CD14-positive monocyte (primary cell): ENCODE data around the gene CLEC18B. TPM values are rescaled to one million over a fixed set of nuclear protein-coding genes. Genes with fewer than 3 reads are reported as not detected.

Source experiments
- DNase-seq, 3 donors: peaks; one replicate each; pipeline ENCODE4 v3.0.0-alpha.2; 2011 to 2022
- H2AFZ ChIP-seq: 2 replicates; pipeline ENCODE4 v1.6.0; 2012; ENCODE audit warnings: mild to moderate bottlenecking, low read depth, low read length, inconsistent platforms; ENCODE audit not compliant: insufficient read depth, poor library complexity, severe bottlenecking
- H3K27ac ChIP-seq, 2 donors: 1 replicate in 1 of 2; 2 replicates in 1 of 2; pipeline ENCODE4 v1.5.1; 2012 to 2013; ENCODE audit warnings: low read length in 2 of 2, control low read depth in 1 of 2, inconsistent platforms in 1 of 2, low read depth in 1 of 2, mild to moderate bottlenecking in 1 of 2
- H3K27me3 ChIP-seq, 2 donors: one replicate each; pipeline versions ENCODE4 v1.6.0 to v1.6.1; 2011 to 2013; ENCODE audit warnings: low read length in 2 of 2; ENCODE audit not compliant: control insufficient read depth in 2 of 2, insufficient read depth in 2 of 2
- H3K36me3 ChIP-seq, 2 donors: replicated peaks in 1 of 2; 1 replicate in 1 of 2; 2 replicates in 1 of 2; pipeline versions ENCODE4 v1.5.1 to v1.6.1; 2012 to 2013; ENCODE audit warnings: low read length in 2 of 2, control low read depth in 1 of 2, inconsistent platforms in 1 of 2, mild to moderate bottlenecking in 1 of 2; ENCODE audit not compliant: insufficient read depth in 2 of 2, control insufficient read depth in 1 of 2
- H3K4me1 ChIP-seq, 2 donors: 1 replicate in 1 of 2; 2 replicates in 1 of 2; pipeline versions ENCODE4 v1.5.1 to v1.6.1; 2012 to 2013; ENCODE audit warnings: low read length in 2 of 2, control low read depth in 1 of 2, inconsistent platforms in 1 of 2, mild to moderate bottlenecking in 1 of 2, moderate library complexity in 1 of 2; ENCODE audit not compliant: insufficient read depth in 2 of 2, control insufficient read depth in 1 of 2
- H3K4me2 ChIP-seq: replicated peaks from 2 replicates; pipeline ENCODE3; 2012; ENCODE audit warnings: low read length, moderate library complexity, mild to moderate bottlenecking; ENCODE audit not compliant: poor library complexity, severe bottlenecking; ENCODE audit errors: extremely low read depth
- H3K4me3 ChIP-seq, 3 experiments: fragments of 200-600 bp in 1 of 3; sonication (generic) in 1 of 3; replicated peaks in 1 of 3; 1 replicate in 2 of 3; 2 replicates in 1 of 3; pipeline ENCODE4 v1.5.1; 2011 to 2013; ENCODE audit warnings: low read length in 3 of 3, mild to moderate bottlenecking in 3 of 3, control low read depth in 2 of 3, low read depth in 2 of 3, inconsistent platforms in 1 of 3, moderate library complexity in 1 of 3
- H3K79me2 ChIP-seq: 2 replicates; pipeline ENCODE4 v1.6.0; 2012; ENCODE audit warnings: mild to moderate bottlenecking, control low read depth, inconsistent platforms, low read length, moderate library complexity; ENCODE audit not compliant: insufficient read depth
- H3K9ac ChIP-seq: 2 replicates; pipeline ENCODE4 v1.6.0; 2017; ENCODE audit warnings: low read length, mild to moderate bottlenecking; ENCODE audit not compliant: insufficient read depth, poor library complexity, severe bottlenecking
- H3K9me3 ChIP-seq, 2 donors: replicated peaks in 1 of 2; 1 replicate in 1 of 2; 2 replicates in 1 of 2; pipeline versions ENCODE4 v1.5.1 to v1.6.1; 2012 to 2013; ENCODE audit warnings: low read length in 2 of 2, control low read depth in 1 of 2; ENCODE audit not compliant: control insufficient read depth in 1 of 2, insufficient read depth in 1 of 2
- H4K20me1 ChIP-seq: 2 replicates; pipeline ENCODE4 v1.6.0; 2012; ENCODE audit warnings: mild to moderate bottlenecking, low read length, control low read depth, moderate library complexity; ENCODE audit not compliant: insufficient read depth
- H3K27ac Mint-ChIP-seq, 7 donors: one replicate each; pipeline ENCODE4 v1.8.0; 2020; ENCODE audit warnings: mild to moderate bottlenecking in 7 of 7, mixed read lengths in 7 of 7, moderate library complexity in 6 of 7, inconsistent platforms in 2 of 7
- H3K27me3 Mint-ChIP-seq, 3 donors: one replicate each; pipeline ENCODE4 v1.8.0; 2021 to 2022; ENCODE audit warnings: low read depth in 3 of 3, mild to moderate bottlenecking in 3 of 3, mixed read lengths in 3 of 3, moderate library complexity in 3 of 3, inconsistent platforms in 1 of 3
- H3K36me3 Mint-ChIP-seq, 2 donors: one replicate each; pipeline ENCODE4 v1.8.0; 2020; ENCODE audit warnings: mixed read lengths in 2 of 2, inconsistent platforms in 1 of 2, mild to moderate bottlenecking in 1 of 2
- H3K4me1 Mint-ChIP-seq: one replicate; pipeline ENCODE4 v1.8.0; 2020; ENCODE audit warnings: mild to moderate bottlenecking, mixed read lengths
- H3K4me3 Mint-ChIP-seq, 2 donors: one replicate each; pipeline ENCODE4 v1.8.0; 2020; ENCODE audit warnings: mild to moderate bottlenecking in 2 of 2, mixed read lengths in 2 of 2, moderate library complexity in 1 of 2
- H3K9me3 Mint-ChIP-seq, 7 donors: one replicate each; pipeline ENCODE4 v1.8.0; 2020 to 2022; ENCODE audit warnings: mixed read lengths in 7 of 7, mild to moderate bottlenecking in 6 of 7, moderate library complexity in 6 of 7, inconsistent platforms in 2 of 7
- WGBS: methylation state at CpG from one replicate; pipeline ENCODE4 v1.1.5; 2013; ENCODE audit warnings: missing lambda C conversion rate; ENCODE audit not compliant: insufficient coverage; 5-methylcytosine and 5-hydroxymethylcytosine counted together
- intact Hi-C, 2 donors: fragments of 100-400 bp; cut with micrococcal nuclease; formaldehyde crosslinking; loops; one replicate each; pipeline versions ENCODE4 v1.15.0 to v1.15.1; 2023
- polyA plus RNA-seq, 3 donors: library from polyadenylated mRNA; depleted of rRNA in 1 of 3; unstranded in 2 of 3; stranded (reverse) in 1 of 3; fragments of 300-500 nt in 2 of 3; fragments of >200 nt in 1 of 3; fragmentation: Illumina TruSeq in 2 of 3; gene quantifications; 1 replicate in 2 of 3; 2 replicates in 1 of 3; pipeline ENCODE4 v1.2.3, GENCODE V29; 2012 to 2021
- TF ChIP-seq, protein P1 (sequence below): fragments of 200-600 bp; IDR thresholded peaks from one replicate; pipeline ENCODE4 v1.8.0; 2022; ENCODE audit warnings: antibody characterized with exemption, mild to moderate bottlenecking

CLEC18B gene
- polyA plus RNA-seq, 3 donors, result 1.5 TPM; not detected in 2

- no peak overlapping the region for H3K9ac ChIP-seq
- H2AFZ ChIP-seq, result no peak overlapping the region
- Mint-ChIP-seq H3K9me3 (no peaks in the 10 kb centered on the region), H3K4me3 (no peak overlapping the region), H3K27me3 (no peaks in the 10 kb centered on the region), H3K4me1 (no peaks in the 10 kb centered on the region), H3K36me3 (peaks cover 93 to 97% of the 10 kb centered on the region in 2 donors), H3K27ac (peak overlapping the region in 1 of 7 donors; percentile 9)
- WGBS, result 82% methylated on average over 2 of the region's 2 CpGs
- no peaks in the 10 kb centered on the region for H3K9me3 ChIP-seq
- TF ChIP-seq, protein P1, sequence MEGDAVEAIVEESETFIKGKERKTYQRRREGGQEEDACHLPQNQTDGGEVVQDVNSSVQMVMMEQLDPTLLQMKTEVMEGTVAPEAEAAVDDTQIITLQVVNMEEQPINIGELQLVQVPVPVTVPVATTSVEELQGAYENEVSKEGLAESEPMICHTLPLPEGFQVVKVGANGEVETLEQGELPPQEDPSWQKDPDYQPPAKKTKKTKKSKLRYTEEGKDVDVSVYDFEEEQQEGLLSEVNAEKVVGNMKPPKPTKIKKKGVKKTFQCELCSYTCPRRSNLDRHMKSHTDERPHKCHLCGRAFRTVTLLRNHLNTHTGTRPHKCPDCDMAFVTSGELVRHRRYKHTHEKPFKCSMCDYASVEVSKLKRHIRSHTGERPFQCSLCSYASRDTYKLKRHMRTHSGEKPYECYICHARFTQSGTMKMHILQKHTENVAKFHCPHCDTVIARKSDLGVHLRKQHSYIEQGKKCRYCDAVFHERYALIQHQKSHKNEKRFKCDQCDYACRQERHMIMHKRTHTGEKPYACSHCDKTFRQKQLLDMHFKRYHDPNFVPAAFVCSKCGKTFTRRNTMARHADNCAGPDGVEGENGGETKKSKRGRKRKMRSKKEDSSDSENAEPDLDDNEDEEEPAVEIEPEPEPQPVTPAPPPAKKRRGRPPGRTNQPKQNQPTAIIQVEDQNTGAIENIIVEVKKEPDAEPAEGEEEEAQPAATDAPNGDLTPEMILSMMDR, result no peak
- no peaks in the 10 kb centered on the region for H4K20me1 ChIP-seq
- no peak overlapping the region for H3K4me2 ChIP-seq
- peak overlapping the region in 1 of 2 donors; percentile 25 for H3K27ac ChIP-seq
- DNase-seq, result no peak
- H3K36me3 ChIP-seq, result peaks cover 90 to 100% of the 10 kb centered on the region in 2 donors
- no peak overlapping the region for H3K4me3 ChIP-seq
- no peaks in the 10 kb centered on the region for H3K4me1 ChIP-seq
- intact Hi-C loops, result no loop called here
- H3K79me2 ChIP-seq, result no peaks in the 10 kb centered on the region
- no peaks in the 10 kb centered on the region for H3K27me3 ChIP-seq
These were observed 42.6 kb upstream of the CLEC18B start for GRCh38 chr16:74463888-74464287.

DNA sequence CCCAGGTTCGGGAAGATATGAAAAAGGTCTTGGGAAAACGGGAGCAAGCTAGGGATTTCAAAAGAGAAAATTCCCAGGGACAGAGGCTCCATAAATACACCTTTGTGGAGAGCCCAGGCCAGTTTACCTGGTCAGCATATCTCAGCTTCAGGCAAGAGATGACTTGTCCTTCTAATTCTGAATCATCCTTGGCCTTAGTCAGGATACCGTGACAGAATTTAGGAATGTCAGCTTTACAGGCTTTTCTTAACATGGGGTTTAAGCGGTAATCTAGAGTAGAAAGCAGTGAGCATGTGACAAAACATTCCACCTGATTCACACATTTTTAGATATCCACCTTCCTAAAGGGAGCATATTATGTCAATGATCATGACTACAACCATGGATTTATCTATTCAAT lies 41.1 kb upstream of the CLEC18B start:
- no peak overlapping the region for H3K4me2 ChIP-seq
- no peak overlapping the region for H2AFZ ChIP-seq
- H3K9ac ChIP-seq, result no peak overlapping the region
- H3K27ac Mint-ChIP-seq, result peak overlapping the region in 2 of 7 donors; percentile 1 to 31
- no peaks in the 10 kb centered on the region for H3K79me2 ChIP-seq
- H4K20me1 ChIP-seq, result no peaks in the 10 kb centered on the region
- H3K4me1 ChIP-seq, result no peaks in the 10 kb centered on the region
- no peak for DNase-seq
- H3K4me1 Mint-ChIP-seq, result no peaks in the 10 kb centered on the region
- no peaks in the 10 kb centered on the region for H3K27me3 Mint-ChIP-seq
- H3K4me3 Mint-ChIP-seq, result no peak overlapping the region
- H3K4me3 ChIP-seq, result no peak overlapping the region
- intact Hi-C loops, result no loop called here
- no peaks in the 10 kb centered on the region for H3K9me3 ChIP-seq
- H3K27me3 ChIP-seq, result no peaks in the 10 kb centered on the region
- TF ChIP-seq, protein P1, result no peak
- no peaks in the 10 kb centered on the region for H3K9me3 Mint-ChIP-seq
- H3K36me3 Mint-ChIP-seq, result peaks cover 92 to 98% of the 10 kb centered on the region in 2 donors
- H3K27ac ChIP-seq, result no peak overlapping the region
- 95% methylated on average over 2 of the region's 4 CpGs for WGBS
- H3K36me3 ChIP-seq, result peaks cover 91 to 100% of the 10 kb centered on the region in 2 donors
